Trophoblast cell (in vitro differentiated cells and primary cell): Measurements from ENCODE around the gene EBF3.

Experiments
- DNase-seq, 2 donors: peaks; one replicate each; pipeline ENCODE4 v3.0.0-alpha.2; 2016
- H2AFZ ChIP-seq: 2 replicates; pipeline ENCODE4 v1.6.1; 2013; ENCODE audit warnings: low read length, moderate library complexity, mild to moderate bottlenecking; ENCODE audit not compliant: insufficient read depth, poor library complexity
- H2AK5ac ChIP-seq: 2 replicates; pipeline ENCODE4 v1.6.1; 2013; ENCODE audit warnings: mild to moderate bottlenecking, low read length
- H2BK120ac ChIP-seq: 2 replicates; pipeline ENCODE4 v1.6.1; 2013; ENCODE audit warnings: low read length, mild to moderate bottlenecking, moderate library complexity; ENCODE audit not compliant: insufficient read depth, poor library complexity
- H2BK12ac ChIP-seq: 2 replicates; pipeline ENCODE4 v1.6.1; 2013; ENCODE audit warnings: mild to moderate bottlenecking, low read length, moderate library complexity
- H2BK5ac ChIP-seq: 2 replicates; pipeline ENCODE4 v1.6.1; 2013; ENCODE audit warnings: low read length, low read depth, moderate library complexity, mild to moderate bottlenecking; ENCODE audit not compliant: poor library complexity
- H3K14ac ChIP-seq: 2 replicates; pipeline ENCODE4 v1.6.1; 2013; ENCODE audit warnings: mild to moderate bottlenecking, low read length
- H3K18ac ChIP-seq: 2 replicates; pipeline ENCODE4 v1.6.1; 2013; ENCODE audit warnings: mild to moderate bottlenecking, low read length
- H3K23ac ChIP-seq: 2 replicates; pipeline ENCODE4 v1.6.1; 2013; ENCODE audit warnings: low read length
- H3K27ac ChIP-seq: 2 replicates; pipeline ENCODE4 v1.5.1; 2013; ENCODE audit warnings: low read depth, mild to moderate bottlenecking, inconsistent platforms, low read length, moderate library complexity
- H3K27me3 ChIP-seq: 2 replicates; pipeline ENCODE4 v1.6.1; 2013; ENCODE audit warnings: inconsistent platforms, mild to moderate bottlenecking, low read length, moderate library complexity; ENCODE audit not compliant: insufficient read depth
- H3K36me3 ChIP-seq, 2 experiments: 1 replicate in 1 of 2; 2 replicates in 1 of 2; pipeline ENCODE4 v1.6.1; 2013; ENCODE audit warnings: low read length in 2 of 2, mild to moderate bottlenecking in 2 of 2, moderate library complexity in 1 of 2; ENCODE audit not compliant: insufficient read depth in 2 of 2, control insufficient read depth in 1 of 2
- H3K4ac ChIP-seq: 2 replicates; pipeline ENCODE4 v1.6.1; 2013; ENCODE audit warnings: low read depth, mild to moderate bottlenecking, low read length, moderate library complexity
- H3K4me1 ChIP-seq, 2 experiments: 1 replicate in 1 of 2; 2 replicates in 1 of 2; pipeline ENCODE4 v1.6.1; 2013; ENCODE audit warnings: low read length in 2 of 2, mild to moderate bottlenecking in 2 of 2, moderate library complexity in 1 of 2; ENCODE audit not compliant: insufficient read depth in 2 of 2, control insufficient read depth in 1 of 2
- H3K4me2 ChIP-seq: 2 replicates; pipeline ENCODE4 v1.6.1; 2013; ENCODE audit warnings: inconsistent platforms, mild to moderate bottlenecking, low read length, moderate library complexity
- H3K4me3 ChIP-seq: 2 replicates; pipeline ENCODE4 v1.5.1; 2013; ENCODE audit warnings: mild to moderate bottlenecking, low read depth, low read length, inconsistent platforms
- H3K79me1 ChIP-seq: one replicate; pipeline ENCODE4 v1.6.1; 2013; ENCODE audit warnings: low read length
- H3K79me2 ChIP-seq: 2 replicates; pipeline ENCODE4 v1.6.1; 2013; ENCODE audit warnings: low read length, mild to moderate bottlenecking; ENCODE audit not compliant: control insufficient read depth, insufficient read depth, poor library complexity
- H3K9ac ChIP-seq: 2 replicates; pipeline ENCODE4 v1.6.1; 2013; ENCODE audit warnings: mild to moderate bottlenecking, low read length
- H3K9me3 ChIP-seq: 2 replicates; pipeline ENCODE4 v1.6.1; 2013; ENCODE audit warnings: low read depth, mild to moderate bottlenecking, control low read depth, inconsistent platforms, low read length; ENCODE audit not compliant: insufficient read depth
- H4K12ac ChIP-seq: 2 replicates; pipeline ENCODE4 v1.6.1; 2013; ENCODE audit warnings: low read depth, mild to moderate bottlenecking, low read length, moderate library complexity
- H4K8ac ChIP-seq: 2 replicates; pipeline ENCODE4 v1.6.1; 2013; ENCODE audit warnings: low read depth, mild to moderate bottlenecking, low read length, moderate library complexity
- H4K91ac ChIP-seq: one replicate; pipeline ENCODE4 v1.6.1; 2013; ENCODE audit warnings: low read depth, mild to moderate bottlenecking, low read length, moderate library complexity
- WGBS: extraction: QIAGEN DNeasy Blood & Tissue Kit; methylation state at CpG from one replicate; pipeline ENCODE4 v1.1.7; 2013; ENCODE audit warnings: missing lambda C conversion rate; ENCODE audit not compliant: insufficient read length, insufficient coverage; ENCODE audit errors: extremely low coverage; 5-methylcytosine and 5-hydroxymethylcytosine counted together

EBF3 gene

GRCh38 chr10:129820451-129820850 lies 143.6 kb downstream of the EBF3 start:
- no peak overlapping the region for H3K4me2 ChIP-seq

DNA sequence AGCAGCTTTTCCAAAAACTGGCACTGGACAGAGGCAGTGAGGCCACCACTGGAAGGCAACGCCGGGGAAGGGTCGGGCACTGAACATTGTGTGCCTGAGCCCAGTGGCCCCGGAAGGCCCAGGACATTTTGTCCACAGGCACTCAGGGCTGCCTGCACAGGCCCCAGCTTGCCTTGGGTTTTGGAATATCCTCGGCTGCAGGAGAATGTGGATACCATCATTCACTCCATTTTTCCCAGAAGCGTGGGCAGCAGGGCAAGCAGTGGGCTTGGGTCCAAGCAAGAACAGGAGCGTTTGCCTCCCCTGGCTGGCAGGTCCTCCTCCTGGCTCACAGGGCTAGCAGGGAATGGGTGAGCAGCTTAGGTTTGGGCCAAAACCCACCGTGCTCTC lies 147.4 kb downstream of the EBF3 start:
- no peak overlapping the region for H2BK5ac ChIP-seq
- no peak overlapping the region for H2AK5ac ChIP-seq
- no peak overlapping the region for H4K12ac ChIP-seq
- H3K79me1 ChIP-seq, result no peaks in the 10 kb centered on the region
- no peaks in the 10 kb centered on the region for H3K36me3 ChIP-seq
- no peak overlapping the region for H3K23ac ChIP-seq
- H3K4me2 ChIP-seq, result no peak overlapping the region
- H3K4me1 ChIP-seq, result no peaks in the 10 kb centered on the region
- H4K8ac ChIP-seq, result no peak overlapping the region
- no peak overlapping the region for H2BK12ac ChIP-seq
- H3K79me2 ChIP-seq, result no peaks in the 10 kb centered on the region
- H2BK120ac ChIP-seq, result no peak overlapping the region
- no peak overlapping the region for H3K14ac ChIP-seq
- no peak overlapping the region for H3K4me3 ChIP-seq
- H2AFZ ChIP-seq, result no peak overlapping the region
- WGBS, result no CpG with 5 or more reads among the region's 8 CpGs
- no peak overlapping the region for H3K9ac ChIP-seq
- peaks cover 9% of the 10 kb centered on the region for H3K9me3 ChIP-seq
- H3K18ac ChIP-seq, result no peak overlapping the region
- no peak overlapping the region for H3K4ac ChIP-seq
- no peak for DNase-seq
- H3K27ac ChIP-seq, result no peak overlapping the region
- no peaks in the 10 kb centered on the region for H3K27me3 ChIP-seq
- H4K91ac ChIP-seq, result no peak overlapping the region

More at GRCh38 chr10:129820451-129820850, 143.6 kb downstream of the EBF3 start:
- no peak overlapping the region for H4K12ac ChIP-seq
- H4K8ac ChIP-seq, result no peak overlapping the region
- no peak overlapping the region for H2BK5ac ChIP-seq
- H3K9ac ChIP-seq, result no peak overlapping the region
- H3K79me2 ChIP-seq, result no peaks in the 10 kb centered on the region
- no peak overlapping the region for H2AK5ac ChIP-seq
- no peak overlapping the region for H2BK120ac ChIP-seq
- H3K4me1 ChIP-seq, result no peaks in the 10 kb centered on the region
- H3K9me3 ChIP-seq, result peaks cover 9% of the 10 kb centered on the region
- no peaks in the 10 kb centered on the region for H3K79me1 ChIP-seq
- no CpG with 5 or more reads among the region's 3 CpGs for WGBS
- no peak for DNase-seq
- no peak overlapping the region for H2AFZ ChIP-seq
- H3K4ac ChIP-seq, result no peak overlapping the region
- no peak overlapping the region for H3K18ac ChIP-seq
- no peak overlapping the region for H3K4me3 ChIP-seq
- H3K27ac ChIP-seq, result no peak overlapping the region
- H4K91ac ChIP-seq, result no peak overlapping the region
- no peak overlapping the region for H3K23ac ChIP-seq
- no peak overlapping the region for H2BK12ac ChIP-seq
- H3K27me3 ChIP-seq, result no peaks in the 10 kb centered on the region
- H3K36me3 ChIP-seq, result no peaks in the 10 kb centered on the region
- H3K14ac ChIP-seq, result no peak overlapping the region

GRCh38 chr10:129815898-129816655 lies 148.0 kb downstream of the EBF3 start:
- H4K8ac ChIP-seq, result no peak overlapping the region
- H3K9me3 ChIP-seq, result peaks cover 9% of the 10 kb centered on the region
- no peak for DNase-seq
- H3K79me1 ChIP-seq, result no peaks in the 10 kb centered on the region
- no peak overlapping the region for H2BK12ac ChIP-seq
- H3K14ac ChIP-seq, result no peak overlapping the region
- H3K4ac ChIP-seq, result no peak overlapping the region
- no peak overlapping the region for H3K9ac ChIP-seq
- H3K27ac ChIP-seq, result no peak overlapping the region
- no peak overlapping the region for H3K4me2 ChIP-seq
- no peak overlapping the region for H2BK5ac ChIP-seq
- no peak overlapping the region for H2AK5ac ChIP-seq
- H3K4me3 ChIP-seq, result no peak overlapping the region
- H3K79me2 ChIP-seq, result no peaks in the 10 kb centered on the region
- no peaks in the 10 kb centered on the region for H3K27me3 ChIP-seq
- no peak overlapping the region for H2AFZ ChIP-seq
- H3K23ac ChIP-seq, result no peak overlapping the region
- no peaks in the 10 kb centered on the region for H3K4me1 ChIP-seq
- no peak overlapping the region for H4K12ac ChIP-seq
- no peak overlapping the region for H2BK120ac ChIP-seq
- no CpG with 5 or more reads among the region's 17 CpGs for WGBS
- H3K18ac ChIP-seq, result no peak overlapping the region
- H4K91ac ChIP-seq, result no peak overlapping the region
- no peaks in the 10 kb centered on the region for H3K36me3 ChIP-seq

- no peak overlapping the region for H4K8ac ChIP-seq
- H3K4ac ChIP-seq, result no peak overlapping the region
- no peak overlapping the region for H4K91ac ChIP-seq
- H2BK5ac ChIP-seq, result no peak overlapping the region
- H3K23ac ChIP-seq, result no peak overlapping the region
- H2BK120ac ChIP-seq, result no peak overlapping the region
- H3K36me3 ChIP-seq, result no peaks in the 10 kb centered on the region
- no peak overlapping the region for H2AFZ ChIP-seq
- H3K27me3 ChIP-seq, result no peaks in the 10 kb centered on the region
- DNase-seq, result no peak
- no peak overlapping the region for H2BK12ac ChIP-seq
- no CpG with 5 or more reads among the region's 12 CpGs for WGBS
- H3K79me1 ChIP-seq, result no peaks in the 10 kb centered on the region
- H3K18ac ChIP-seq, result no peak overlapping the region
- no peak overlapping the region for H3K4me2 ChIP-seq
- no peak overlapping the region for H3K27ac ChIP-seq
- H3K9ac ChIP-seq, result no peak overlapping the region
- no peak overlapping the region for H3K14ac ChIP-seq
- no peak overlapping the region for H3K4me3 ChIP-seq
- H3K79me2 ChIP-seq, result no peaks in the 10 kb centered on the region
- no peaks in the 10 kb centered on the region for H3K4me1 ChIP-seq
- no peak overlapping the region for H4K12ac ChIP-seq
- H2AK5ac ChIP-seq, result no peak overlapping the region
- H3K9me3 ChIP-seq, result peaks cover 9% of the 10 kb centered on the region
Measured at GRCh38 chr10:129814681-129815646, 149.1 kb downstream of the EBF3 start.
